A549 treated with CORT108297 at 1 μM for 4 hours (cell line): Measurements from ENCODE around the gene SLC8A1. TPM values are rescaled to one million over a fixed set of nuclear protein-coding genes. Genes with fewer than 3 reads are reported as not detected.

Experiments used
- total RNA-seq: library from RNA; stranded (reverse); fragments of 200-300 nt; extraction: Qiagen RNA extraction; gene quantifications from 5 replicates; pipeline ENCODE4 v1.2.3, GENCODE V29; 2022

Gene SLC8A1
- 0.27 to 0.57 TPM (median 0.40 TPM) in 5 replicates for total RNA-seq

DNA sequence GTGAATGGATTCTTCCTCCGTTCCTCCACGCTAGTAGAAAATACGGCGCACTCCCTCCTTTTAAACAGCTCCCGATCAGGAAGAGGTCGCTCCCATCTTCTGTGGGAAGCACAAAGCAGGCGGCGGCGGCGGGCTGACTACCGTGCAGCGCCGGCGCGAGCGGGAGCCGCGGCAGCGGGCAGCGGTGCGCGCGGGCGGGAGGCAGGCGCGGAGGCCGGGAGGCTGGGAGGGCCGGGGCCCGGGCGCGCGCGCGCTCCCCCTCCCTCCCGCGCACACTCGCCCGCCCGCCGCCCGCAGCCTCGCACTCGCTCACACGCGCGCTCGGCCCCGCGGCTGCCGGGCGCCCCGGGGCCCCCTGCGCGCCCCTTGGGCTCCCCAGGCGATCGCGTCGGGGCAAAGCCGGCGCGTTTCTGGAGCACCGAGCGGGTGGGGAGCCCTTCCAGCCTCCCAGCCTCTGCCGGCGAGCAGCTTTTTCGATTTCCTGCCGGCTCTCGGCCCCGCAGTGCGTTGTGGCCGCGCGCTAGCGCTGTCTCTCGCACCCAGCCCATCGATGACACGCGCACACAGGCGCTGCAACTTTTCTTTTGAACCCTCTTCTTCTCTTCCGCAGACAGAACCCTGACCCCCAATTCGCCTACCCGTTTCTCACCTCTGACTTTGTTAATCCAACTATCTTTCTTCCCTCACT lies at the start of gene SLC8A1:
SLC8A1 (minus strand) TSS at position 173 of the 688 bp plus-strand sequence.

